Neural cell (in vitro differentiated cells): Measurements from ENCODE around the gene SLBP.

ENCODE experiments used
- CTCF ChIP-seq: fragments of 450-650 bp; IDR thresholded peaks from 2 replicates; pipeline ENCODE4 v1.5.1; 2014; ENCODE audit warnings: antibody characterized with exemption, mild to moderate bottlenecking, moderate library complexity; ENCODE audit not compliant: poor library complexity, severe bottlenecking
- POLR2AphosphoS5 ChIP-seq: IDR thresholded peaks from 2 replicates; pipeline ENCODE4 v1.6.1; 2012
- RAD21 ChIP-seq: fragments of 450-650 bp; conservative IDR thresholded peaks from 2 replicates; pipeline ENCODE4 v1.6.1; 2014; ENCODE audit warnings: antibody characterized with exemption, mild to moderate bottlenecking, moderate library complexity

DNA sequence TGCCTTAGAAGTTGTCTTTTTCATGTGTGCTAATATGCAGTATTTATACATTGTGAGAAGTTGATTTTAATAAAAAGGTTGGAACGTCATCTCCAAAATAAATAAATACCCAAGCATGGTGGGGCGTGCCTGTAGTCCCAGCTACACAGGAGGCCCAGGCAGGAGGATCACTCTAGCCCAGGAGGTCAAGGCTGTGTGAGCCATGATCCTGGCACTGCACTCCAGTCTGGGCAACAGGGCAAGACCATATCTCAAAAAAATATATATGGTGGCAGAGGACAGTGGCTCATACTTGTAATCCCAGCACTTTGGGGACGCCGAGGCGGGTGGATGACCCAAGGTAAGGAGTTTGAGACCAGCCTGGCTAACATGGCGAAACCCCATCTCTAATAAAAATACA is 6.4 kb downstream of the SLBP start:
- TF ChIP-seq CTCF (no peak), RAD21 (no peak), POLR2AphosphoS5 (no peak)
